Right lobe of liver (tissue), 4 donors: ENCODE data around the gene HDAC4.

Experiments used
- POLR2A ChIP-seq: fragments of 450-650 bp; IDR thresholded peaks from one replicate; pipeline ENCODE4 v1.6.1; 2017; ENCODE audit warnings: antibody characterized with exemption, mild to moderate bottlenecking
- TF ChIP-seq, protein P1 (sequence below), 4 donors: fragments of 200-600 bp in 3 of 4; fragments of 450-650 bp in 1 of 4; IDR thresholded peaks; one replicate each; pipeline versions ENCODE4 v1.5.1 to v1.8.0; 2016 to 2022; ENCODE audit warnings: antibody characterized with exemption in 4 of 4, mild to moderate bottlenecking in 2 of 4
- donor health status: DM: no; HTN: no; CAD: no.
- donor health status: DM: no; HTN: no; CAD: no.
- donor health status: DM: no; HTN: yes; CAD: no.

DNA sequence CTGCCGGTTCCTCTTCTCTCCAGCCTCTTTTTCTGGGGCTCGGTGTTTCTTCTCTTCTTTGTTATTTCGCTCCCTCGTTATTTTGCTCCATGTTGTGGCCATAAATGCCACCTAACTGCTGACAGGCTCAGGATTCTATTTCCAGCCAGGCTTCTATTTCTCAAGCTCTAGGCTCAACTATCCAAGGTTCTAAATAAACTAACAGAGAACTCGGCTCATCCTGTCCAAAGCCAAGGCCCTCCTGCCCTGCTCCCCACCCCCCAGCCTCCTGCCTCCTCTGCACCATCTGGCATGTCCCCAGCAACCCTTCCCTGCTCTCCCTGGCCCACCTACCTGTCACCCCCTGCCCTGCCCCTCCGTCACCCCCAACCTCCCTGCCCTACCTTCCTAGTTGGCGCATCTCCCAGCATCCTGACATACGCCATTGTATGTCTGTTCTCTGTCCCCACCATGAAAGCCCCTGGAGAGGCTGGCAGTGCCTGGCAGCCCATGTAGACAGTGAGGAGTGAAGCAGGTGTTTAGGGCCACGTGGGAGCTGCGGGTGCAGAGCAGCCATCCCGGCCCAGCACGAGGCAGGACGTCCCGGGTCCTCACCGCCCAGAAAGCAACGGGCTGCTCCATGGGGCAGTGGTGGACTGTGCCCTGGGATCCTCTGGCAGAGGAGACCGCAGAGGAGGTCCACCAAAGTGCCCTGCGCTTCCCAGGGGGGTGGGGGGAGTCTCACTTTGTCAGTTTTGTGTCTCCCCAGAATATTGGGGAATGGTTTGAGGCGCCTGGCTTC lies 366.1 kb downstream of the HDAC4 start:
- TF ChIP-seq POLR2A: no peak
- TF ChIP-seq, protein P1, sequence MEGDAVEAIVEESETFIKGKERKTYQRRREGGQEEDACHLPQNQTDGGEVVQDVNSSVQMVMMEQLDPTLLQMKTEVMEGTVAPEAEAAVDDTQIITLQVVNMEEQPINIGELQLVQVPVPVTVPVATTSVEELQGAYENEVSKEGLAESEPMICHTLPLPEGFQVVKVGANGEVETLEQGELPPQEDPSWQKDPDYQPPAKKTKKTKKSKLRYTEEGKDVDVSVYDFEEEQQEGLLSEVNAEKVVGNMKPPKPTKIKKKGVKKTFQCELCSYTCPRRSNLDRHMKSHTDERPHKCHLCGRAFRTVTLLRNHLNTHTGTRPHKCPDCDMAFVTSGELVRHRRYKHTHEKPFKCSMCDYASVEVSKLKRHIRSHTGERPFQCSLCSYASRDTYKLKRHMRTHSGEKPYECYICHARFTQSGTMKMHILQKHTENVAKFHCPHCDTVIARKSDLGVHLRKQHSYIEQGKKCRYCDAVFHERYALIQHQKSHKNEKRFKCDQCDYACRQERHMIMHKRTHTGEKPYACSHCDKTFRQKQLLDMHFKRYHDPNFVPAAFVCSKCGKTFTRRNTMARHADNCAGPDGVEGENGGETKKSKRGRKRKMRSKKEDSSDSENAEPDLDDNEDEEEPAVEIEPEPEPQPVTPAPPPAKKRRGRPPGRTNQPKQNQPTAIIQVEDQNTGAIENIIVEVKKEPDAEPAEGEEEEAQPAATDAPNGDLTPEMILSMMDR (IDR thresholded peaks at IDR 0.05): no peak
